IMR-90 (cell line): ENCODE results near the gene LIN7C.
"Not testable (repeated sequence)": the region's sequence is repeated elsewhere in the genome, so short reads cannot be mapped to it uniquely, and the experiment has no call there.

ENCODE experiments used
- BHLHE40 ChIP-seq: fragments of 150-350 bp; IDR thresholded peaks from 2 replicates; pipeline ENCODE4 v1.6.1; 2016; ENCODE audit warnings: mild to moderate bottlenecking, low read depth, low read length
- CEBPB ChIP-seq: IDR thresholded peaks from 2 replicates; pipeline ENCODE4 v1.6.1; 2012; ENCODE audit warnings: low read depth, low read length, improper control_type of control experiment
- CHD1 ChIP-seq: IDR thresholded peaks from 2 replicates; pipeline ENCODE4 v1.6.1; 2012; ENCODE audit warnings: low read depth, low read length, improper control_type of control experiment
- MAFK ChIP-seq: IDR thresholded peaks from 2 replicates; pipeline ENCODE4 v1.6.1; 2012; ENCODE audit warnings: low read depth, low read length, improper control_type of control experiment
- MAZ ChIP-seq: IDR thresholded peaks from 2 replicates; pipeline ENCODE4 v1.6.1; 2012; ENCODE audit warnings: low read depth, mild to moderate bottlenecking, low read length, improper control_type of control experiment, moderate library complexity, borderline replicate concordance
- NFE2L2 ChIP-seq: fragments of 150-350 bp; IDR thresholded peaks from 2 replicates; pipeline ENCODE4 v1.6.1; 2016; ENCODE audit warnings: low read depth, mild to moderate bottlenecking, low read length
- POLR2A ChIP-seq: IDR thresholded peaks from 2 replicates; pipeline ENCODE4 v1.6.1; 2012; ENCODE audit warnings: mild to moderate bottlenecking, low read depth, low read length
- RAD21 ChIP-seq: IDR thresholded peaks from 2 replicates; pipeline ENCODE4 v1.6.1; 2012; ENCODE audit warnings: low read length, improper control_type of control experiment
- RCOR1 ChIP-seq: IDR thresholded peaks from 2 replicates; pipeline ENCODE4 v1.6.1; 2012; ENCODE audit warnings: mild to moderate bottlenecking, low read length, improper control_type of control experiment; ENCODE audit not compliant: insufficient replicate concordance
- RFX5 ChIP-seq: IDR thresholded peaks from 2 replicates; pipeline ENCODE4 v1.8.0; 2012; ENCODE audit warnings: low read depth, mild to moderate bottlenecking, low read length, moderate library complexity
- SMC3 ChIP-seq: fragments of 150-350 bp; IDR thresholded peaks from 2 replicates; pipeline ENCODE4 v1.6.1; 2016; ENCODE audit warnings: low read depth, mild to moderate bottlenecking, antibody characterized with exemption, low read length, moderate library complexity
- USF2 ChIP-seq: fragments of 150-350 bp; IDR thresholded peaks from 2 replicates; pipeline ENCODE4 v1.6.1; 2017; ENCODE audit warnings: mild to moderate bottlenecking, antibody characterized with exemption, low read length, low read depth
- TF ChIP-seq, protein P1 (sequence below): conservative IDR thresholded peaks from 2 replicates; pipeline ENCODE4 v1.5.1; 2012; ENCODE audit warnings: mild to moderate bottlenecking, low read depth, low read length, improper control_type of control experiment
- TF ChIP-seq, protein P2 (sequence below): fragments of 150-350 bp; IDR thresholded peaks from 2 replicates; pipeline ENCODE4 v1.6.1; 2016; ENCODE audit warnings: low read depth, mild to moderate bottlenecking, low read length, moderate library complexity, borderline replicate concordance

DNA sequence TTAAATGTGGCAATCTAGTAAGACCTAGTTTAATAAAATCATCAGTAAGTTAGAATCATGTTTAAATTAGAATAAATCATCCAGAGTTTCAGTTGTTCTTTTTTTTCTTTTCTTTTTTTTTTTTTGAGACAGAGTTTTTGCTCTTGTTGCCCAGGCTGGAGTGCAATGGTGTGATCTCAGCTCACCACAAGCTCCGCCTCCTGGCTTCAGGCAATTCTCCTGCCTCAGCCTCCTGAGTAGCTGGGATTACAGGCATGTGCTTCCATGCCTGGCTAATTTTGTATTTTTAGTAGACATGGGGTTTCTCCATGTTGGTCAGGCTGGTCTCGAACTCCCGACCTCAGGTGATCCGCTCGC is 58.4 kb downstream of the LIN7C start:
- TF ChIP-seq, protein P1, sequence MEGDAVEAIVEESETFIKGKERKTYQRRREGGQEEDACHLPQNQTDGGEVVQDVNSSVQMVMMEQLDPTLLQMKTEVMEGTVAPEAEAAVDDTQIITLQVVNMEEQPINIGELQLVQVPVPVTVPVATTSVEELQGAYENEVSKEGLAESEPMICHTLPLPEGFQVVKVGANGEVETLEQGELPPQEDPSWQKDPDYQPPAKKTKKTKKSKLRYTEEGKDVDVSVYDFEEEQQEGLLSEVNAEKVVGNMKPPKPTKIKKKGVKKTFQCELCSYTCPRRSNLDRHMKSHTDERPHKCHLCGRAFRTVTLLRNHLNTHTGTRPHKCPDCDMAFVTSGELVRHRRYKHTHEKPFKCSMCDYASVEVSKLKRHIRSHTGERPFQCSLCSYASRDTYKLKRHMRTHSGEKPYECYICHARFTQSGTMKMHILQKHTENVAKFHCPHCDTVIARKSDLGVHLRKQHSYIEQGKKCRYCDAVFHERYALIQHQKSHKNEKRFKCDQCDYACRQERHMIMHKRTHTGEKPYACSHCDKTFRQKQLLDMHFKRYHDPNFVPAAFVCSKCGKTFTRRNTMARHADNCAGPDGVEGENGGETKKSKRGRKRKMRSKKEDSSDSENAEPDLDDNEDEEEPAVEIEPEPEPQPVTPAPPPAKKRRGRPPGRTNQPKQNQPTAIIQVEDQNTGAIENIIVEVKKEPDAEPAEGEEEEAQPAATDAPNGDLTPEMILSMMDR: not testable (repeated sequence)
- TF ChIP-seq POLR2A, BHLHE40, MAZ, CHD1, CEBPB, USF2, MAFK, RCOR1, RFX5, RAD21, SMC3, NFE2L2: not testable (repeated sequence)
- TF ChIP-seq, protein P2, sequence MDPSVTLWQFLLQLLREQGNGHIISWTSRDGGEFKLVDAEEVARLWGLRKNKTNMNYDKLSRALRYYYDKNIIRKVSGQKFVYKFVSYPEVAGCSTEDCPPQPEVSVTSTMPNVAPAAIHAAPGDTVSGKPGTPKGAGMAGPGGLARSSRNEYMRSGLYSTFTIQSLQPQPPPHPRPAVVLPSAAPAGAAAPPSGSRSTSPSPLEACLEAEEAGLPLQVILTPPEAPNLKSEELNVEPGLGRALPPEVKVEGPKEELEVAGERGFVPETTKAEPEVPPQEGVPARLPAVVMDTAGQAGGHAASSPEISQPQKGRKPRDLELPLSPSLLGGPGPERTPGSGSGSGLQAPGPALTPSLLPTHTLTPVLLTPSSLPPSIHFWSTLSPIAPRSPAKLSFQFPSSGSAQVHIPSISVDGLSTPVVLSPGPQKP: not testable (repeated sequence)
